B cell (primary cell): ENCODE data around the gene SPIRE1. TPM values are rescaled to one million over a fixed set of nuclear protein-coding genes. Genes with fewer than 3 reads are reported as not detected.

ENCODE experiments used
- ATAC-seq: fragments of 200-7000 bp; cut with Tn5 transposase; one replicate; pipeline ENCODE4 v1.10.0; 2021; ENCODE audit warnings: low read depth, mild to moderate bottlenecking, moderate number of reproducible peaks, moderate library complexity
- CTCF ChIA-PET: fragments of 350-600 bp; sonication (Branson Sonifier 250); formaldehyde crosslinking; loops from one replicate; lab custom pipeline; 2021; ENCODE audit warnings: antibody characterized with exemption, inconsistent platforms; lab: Charles Lee
- POLR2A ChIA-PET: fragments of 350-600 bp; sonication (Branson Sonifier 250); formaldehyde crosslinking; loops from one replicate; lab custom pipeline; 2021; ENCODE audit warnings: antibody characterized with exemption; lab: Charles Lee
- DNase-seq: peaks from one replicate; pipeline ENCODE4 v3.0.0; 2013
- H2AFZ ChIP-seq: 2 replicates; pipeline ENCODE4 v1.6.1; 2012; ENCODE audit warnings: mild to moderate bottlenecking, low read depth, low read length; ENCODE audit not compliant: insufficient read depth, poor library complexity, severe bottlenecking
- H3K27ac ChIP-seq, 2 donors: 1 replicate in 1 of 2; 2 replicates in 1 of 2; pipeline ENCODE4 v1.5.1; 2012 to 2013; ENCODE audit warnings: low read length in 2 of 2, mild to moderate bottlenecking in 2 of 2, moderate library complexity in 1 of 2
- H3K27me3 ChIP-seq, 4 experiments: fragments of 200-600 bp in 1 of 4; sonication (generic) in 1 of 4; replicated peaks in 1 of 4; 1 replicate in 2 of 4; 2 replicates in 2 of 4; pipeline versions ENCODE4 v1.6.1 to v1.7.0; 2013 to 2016; ENCODE audit warnings: low read length in 3 of 4, mild to moderate bottlenecking in 2 of 4, mixed read lengths in 1 of 4, moderate library complexity in 1 of 4; ENCODE audit not compliant: insufficient read depth in 4 of 4, control insufficient read depth in 3 of 4; ENCODE audit errors: control extremely low read depth in 1 of 4
- H3K36me3 ChIP-seq, 2 experiments: replicated peaks in 1 of 2; 1 replicate in 1 of 2; 2 replicates in 1 of 2; pipeline versions ENCODE4 v1.6.1 to v1.7.1; 2013; ENCODE audit warnings: low read length in 1 of 2; ENCODE audit not compliant: insufficient read depth in 2 of 2, control insufficient read depth in 1 of 2; ENCODE audit errors: control extremely low read depth in 1 of 2, extremely low read depth in 1 of 2
- H3K4me1 ChIP-seq, 2 donors: fragments of 200-600 bp in 1 of 2; sonication (generic) in 1 of 2; 1 replicate in 1 of 2; 2 replicates in 1 of 2; pipeline versions ENCODE4 v1.5.1 to v1.6.1; 2013 to 2017; ENCODE audit warnings: low read length in 2 of 2; ENCODE audit not compliant: control insufficient read depth in 2 of 2, insufficient read depth in 2 of 2
- H3K4me2 ChIP-seq: replicated peaks from 2 replicates; pipeline ENCODE3; 2012; ENCODE audit warnings: mild to moderate bottlenecking, low read depth, low read length; ENCODE audit not compliant: poor library complexity, severe bottlenecking
- H3K4me3 ChIP-seq, 5 experiments: fragments of 200-600 bp in 1 of 5; sonication (generic) in 1 of 5; 1 replicate in 3 of 5; 2 replicates in 2 of 5; pipeline versions ENCODE4 v1.5.1 to v1.7.0; 2011 to 2016; ENCODE audit warnings: low read length in 4 of 5, mild to moderate bottlenecking in 4 of 5, low read depth in 2 of 5, control low read depth in 1 of 5, moderate library complexity in 1 of 5; ENCODE audit not compliant: insufficient read depth in 1 of 5; ENCODE audit errors: control extremely low read depth in 1 of 5, extremely low read depth in 1 of 5
- H3K79me2 ChIP-seq: fragments of 200-600 bp; sonication (generic); one replicate; pipeline ENCODE4 v1.6.0; 2016; ENCODE audit warnings: low read length; ENCODE audit not compliant: control insufficient read depth, insufficient read depth
- H3K9ac ChIP-seq: fragments of 200-600 bp; sonication (generic); 2 replicates; pipeline ENCODE4 v1.6.1; 2017; ENCODE audit warnings: mild to moderate bottlenecking, low read length, moderate library complexity
- H3K9me3 ChIP-seq, 3 donors: one replicate each; pipeline versions ENCODE4 v1.6.1 to v1.7.1; 2013; ENCODE audit warnings: low read length in 2 of 3; ENCODE audit not compliant: control insufficient read depth in 2 of 3, insufficient read depth in 1 of 3; ENCODE audit errors: control extremely low read depth in 1 of 3
- H4K20me1 ChIP-seq: 2 replicates; pipeline ENCODE4 v1.6.0; 2012; ENCODE audit warnings: mild to moderate bottlenecking, low read length; ENCODE audit not compliant: insufficient read depth, control insufficient read depth, poor library complexity, severe bottlenecking
- H3K27ac Mint-ChIP-seq: one replicate; pipeline ENCODE4 v1.8.0; 2021; ENCODE audit warnings: mixed read lengths
- H3K27me3 Mint-ChIP-seq: one replicate; pipeline ENCODE4 v1.8.0; 2021; ENCODE audit warnings: mixed read lengths
- H3K4me1 Mint-ChIP-seq: one replicate; pipeline ENCODE4 v1.8.0; 2021; ENCODE audit warnings: mixed read lengths
- H3K4me3 Mint-ChIP-seq: one replicate; pipeline ENCODE4 v1.8.0; 2021; ENCODE audit warnings: mixed read lengths
- H3K9me3 Mint-ChIP-seq: one replicate; pipeline ENCODE4 v1.8.0; 2022; ENCODE audit warnings: mixed read lengths; ENCODE audit not compliant: insufficient read depth
- EZH2 ChIP-seq: IDR thresholded peaks from 2 replicates; pipeline ENCODE4 v1.6.1; 2012; ENCODE audit warnings: borderline replicate concordance, low read depth, mild to moderate bottlenecking, moderate library complexity, low read length; ENCODE audit not compliant: insufficient read depth, poor library complexity, severe bottlenecking
- WGBS: methylation state at CpG from one replicate; pipeline ENCODE4 v1.1.5; 2013; ENCODE audit warnings: missing lambda C conversion rate; ENCODE audit not compliant: insufficient coverage; 5-methylcytosine and 5-hydroxymethylcytosine counted together
- intact Hi-C: fragments of 100-400 bp; cut with micrococcal nuclease; formaldehyde crosslinking; loops from one replicate; pipeline ENCODE4 v1.10.0; 2022
- polyA plus RNA-seq: library from polyadenylated mRNA; depleted of rRNA; stranded (reverse); fragments of >200 nt; gene quantifications from 2 replicates; pipeline ENCODE4 v1.2.3, GENCODE V29; 2012
- total RNA-seq, 2 donors: library from RNA; stranded (reverse); fragments of 120-200 nt in 1 of 2; gene quantifications; 1 replicate in 1 of 2; 2 replicates in 1 of 2; pipeline versions ENCODE4 v1.2.3 to v1.2.4, GENCODE V29; 2013 to 2022
- TF ChIP-seq, protein P1 (sequence below): fragments of 200-600 bp; IDR thresholded peaks from one replicate; pipeline ENCODE4 v1.8.0; 2022; ENCODE audit warnings: antibody characterized with exemption, mild to moderate bottlenecking

The SPIRE1 gene
- total and polyA plus RNA-seq, 2 donors (not counting 1 experiment from before 2014, with no cell fraction given): 0.22 to 4.0 TPM

GRCh38 chr18:12417687-12418086 is 240.2 kb downstream of the SPIRE1 start:
- CTCF ChIA-PET: no interaction called here
- H3K4me1 Mint-ChIP-seq: peaks cover 15% of the 10 kb centered on the region
- Histone ChIP-seq H4K20me1 (no peaks in the 10 kb centered on the region), H3K4me1 (peaks cover 5 to 14% of the 10 kb centered on the region in 2 donors), H3K9me3 (no peaks in the 10 kb centered on the region), H3K36me3 (no peaks in the 10 kb centered on the region), H3K4me2 (no peak overlapping the region), H2AFZ (no peak overlapping the region), H3K4me3 (no peak overlapping the region), H3K27me3 (peaks cover 0 to 14% (median 2%) of the 10 kb centered on the region in 4 experiments), H3K27ac (no peak overlapping the region), H3K9ac (no peak overlapping the region), H3K79me2 (no peaks in the 10 kb centered on the region)
- no peak for TF ChIP-seq EZH2
- TF ChIP-seq, protein P1, sequence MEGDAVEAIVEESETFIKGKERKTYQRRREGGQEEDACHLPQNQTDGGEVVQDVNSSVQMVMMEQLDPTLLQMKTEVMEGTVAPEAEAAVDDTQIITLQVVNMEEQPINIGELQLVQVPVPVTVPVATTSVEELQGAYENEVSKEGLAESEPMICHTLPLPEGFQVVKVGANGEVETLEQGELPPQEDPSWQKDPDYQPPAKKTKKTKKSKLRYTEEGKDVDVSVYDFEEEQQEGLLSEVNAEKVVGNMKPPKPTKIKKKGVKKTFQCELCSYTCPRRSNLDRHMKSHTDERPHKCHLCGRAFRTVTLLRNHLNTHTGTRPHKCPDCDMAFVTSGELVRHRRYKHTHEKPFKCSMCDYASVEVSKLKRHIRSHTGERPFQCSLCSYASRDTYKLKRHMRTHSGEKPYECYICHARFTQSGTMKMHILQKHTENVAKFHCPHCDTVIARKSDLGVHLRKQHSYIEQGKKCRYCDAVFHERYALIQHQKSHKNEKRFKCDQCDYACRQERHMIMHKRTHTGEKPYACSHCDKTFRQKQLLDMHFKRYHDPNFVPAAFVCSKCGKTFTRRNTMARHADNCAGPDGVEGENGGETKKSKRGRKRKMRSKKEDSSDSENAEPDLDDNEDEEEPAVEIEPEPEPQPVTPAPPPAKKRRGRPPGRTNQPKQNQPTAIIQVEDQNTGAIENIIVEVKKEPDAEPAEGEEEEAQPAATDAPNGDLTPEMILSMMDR: no peak
- H3K9me3 Mint-ChIP-seq: no peaks in the 10 kb centered on the region
- H3K27me3 Mint-ChIP-seq: no peaks in the 10 kb centered on the region
- POLR2A ChIA-PET: interaction anchor here (1.2 kb wide), 1 partner anchor 10 kb away, joined by 3 read pairs; the partner anchor contains the start of gene PRELID3A
- no peak overlapping the region for H3K27ac Mint-ChIP-seq
- no peak overlapping the region for H3K4me3 Mint-ChIP-seq
- WGBS: 100% methylated on average over 1 of the region's 4 CpGs
- ATAC-seq (no peak), DNase-seq (no peak)
- intact Hi-C loops: no loop called here

DNA sequence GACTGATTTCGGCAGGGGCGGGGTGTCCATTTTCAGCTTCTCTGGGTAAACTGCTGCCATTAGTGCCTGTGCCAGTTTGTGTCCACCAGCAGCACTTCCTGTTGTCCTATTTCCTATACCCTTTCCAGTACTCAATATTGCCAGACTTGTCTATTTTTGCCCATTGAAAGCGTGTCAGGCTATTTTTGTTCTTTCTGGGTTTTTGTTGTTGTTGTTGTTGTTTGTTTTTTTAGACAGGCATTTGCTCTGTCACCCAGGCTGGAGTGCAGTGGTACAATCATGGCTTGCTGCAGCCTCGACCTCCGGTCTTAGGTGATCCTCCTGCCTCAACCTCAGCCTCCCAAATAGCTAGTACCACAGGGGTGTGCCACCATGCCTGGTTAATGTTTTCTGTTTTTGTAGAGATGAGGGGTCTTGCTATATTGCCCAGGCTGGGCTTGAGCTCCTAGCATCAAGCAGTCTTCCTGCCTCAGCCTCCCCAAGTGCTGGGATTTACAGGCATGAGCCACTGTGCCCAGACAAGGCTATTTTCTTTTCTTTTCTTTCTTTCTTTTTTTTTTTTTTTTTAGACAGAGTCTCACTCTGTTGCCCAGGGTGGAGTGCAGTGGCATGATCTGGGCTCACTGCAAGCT is 241.7 kb downstream of the SPIRE1 start:
- WGBS: 87% methylated on average over 2 of the region's 5 CpGs
- H3K27ac Mint-ChIP-seq: no peak overlapping the region
- Histone ChIP-seq H3K4me1 (peaks cover 5 to 13% of the 10 kb centered on the region in 2 donors), H3K27ac (no peak overlapping the region), H4K20me1 (no peaks in the 10 kb centered on the region), H3K9ac (no peak overlapping the region), H3K4me3 (no peak overlapping the region), H3K27me3 (peaks cover 0 to 10% (median 2%) of the 10 kb centered on the region in 4 experiments), H2AFZ (no peak overlapping the region), H3K36me3 (no peaks in the 10 kb centered on the region), H3K4me2 (no peak overlapping the region), H3K9me3 (no peaks in the 10 kb centered on the region), H3K79me2 (no peaks in the 10 kb centered on the region)
- DNase-seq: no peak
- CTCF ChIA-PET: no interaction called here
- no peak overlapping the region for H3K4me3 Mint-ChIP-seq
- TF ChIP-seq, protein P1: no peak
- TF ChIP-seq EZH2: no peak
- intact Hi-C loops: no loop called here
- ATAC-seq: no peak
- POLR2A ChIA-PET: interaction anchor here (1.2 kb wide), 1 partner anchor 9 kb away, joined by 3 read pairs; the partner anchor contains the start of gene PRELID3A
- no peaks in the 10 kb centered on the region for H3K9me3 Mint-ChIP-seq
- H3K27me3 Mint-ChIP-seq: no peaks in the 10 kb centered on the region
- peaks cover 13% of the 10 kb centered on the region for H3K4me1 Mint-ChIP-seq
